Mucosa of rectum (tissue), 2 donors: Measurements from ENCODE around the gene CSF2RB.

Experiments
- H3K27ac ChIP-seq, 2 donors: one replicate each; pipeline ENCODE4 v1.7.0; 2013; ENCODE audit warnings: inconsistent platforms in 2 of 2, low read depth in 2 of 2, low read length in 2 of 2
- H3K27me3 ChIP-seq, 2 donors: one replicate each; pipeline ENCODE4 v1.7.0; 2013; ENCODE audit warnings: low read length in 2 of 2; ENCODE audit not compliant: control insufficient read depth in 2 of 2, insufficient read depth in 2 of 2
- H3K36me3 ChIP-seq, 2 donors: one replicate each; pipeline ENCODE4 v1.7.0; 2013; ENCODE audit warnings: low read length in 2 of 2; ENCODE audit not compliant: control insufficient read depth in 2 of 2, insufficient read depth in 2 of 2
- H3K4me1 ChIP-seq, 2 donors: one replicate each; pipeline ENCODE4 v1.7.0; 2013; ENCODE audit warnings: low read length in 2 of 2, mild to moderate bottlenecking in 1 of 2; ENCODE audit not compliant: control insufficient read depth in 2 of 2, insufficient read depth in 2 of 2
- H3K4me3 ChIP-seq, 2 donors: one replicate each; pipeline ENCODE4 v1.7.0; 2013; ENCODE audit warnings: low read length in 2 of 2
- H3K9ac ChIP-seq, 2 donors: one replicate each; pipeline ENCODE4 v1.7.0; 2013; ENCODE audit warnings: low read length in 2 of 2, low read depth in 1 of 2, mild to moderate bottlenecking in 1 of 2
- H3K9me3 ChIP-seq, 2 donors: one replicate each; pipeline ENCODE4 v1.7.0; 2013; ENCODE audit warnings: low read length in 2 of 2; ENCODE audit not compliant: control insufficient read depth in 2 of 2
- donor health status: healthy.
- donor health status: Normal muscosa, but diverticular disease.

Gene CSF2RB

DNA sequence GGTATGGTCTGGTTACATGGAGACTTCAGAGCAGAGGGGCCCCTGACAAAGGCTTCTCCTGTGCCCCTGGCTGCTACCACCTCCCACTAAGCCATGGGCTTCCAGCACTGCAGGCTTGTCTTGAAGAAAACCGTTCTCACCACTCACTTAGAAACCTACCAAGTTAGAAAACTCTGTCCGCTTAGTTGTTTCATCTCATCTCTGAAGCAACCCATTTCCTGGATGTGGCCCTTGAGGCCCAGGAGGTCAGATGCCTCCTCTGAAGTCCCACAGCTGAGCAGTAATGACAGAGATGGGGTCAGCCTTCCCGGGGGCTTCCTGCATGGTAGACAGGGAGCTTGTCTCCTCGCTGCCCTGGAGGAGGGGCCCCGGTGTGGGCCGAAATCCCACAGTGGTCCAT lies 12.9 kb downstream of the CSF2RB start:
- peaks cover 3 to 7% of the 10 kb centered on the region in 2 donors for H3K27me3 ChIP-seq
- H3K36me3 ChIP-seq = peaks cover 0 to 7% of the 10 kb centered on the region in 2 donors
- no peak overlapping the region for H3K27ac ChIP-seq
- peaks cover 0 to 4% of the 10 kb centered on the region in 2 donors for H3K4me1 ChIP-seq
- H3K9me3 ChIP-seq = no peaks in the 10 kb centered on the region
- no peak overlapping the region for H3K4me3 ChIP-seq
- H3K9ac ChIP-seq = no peak overlapping the region

DNA sequence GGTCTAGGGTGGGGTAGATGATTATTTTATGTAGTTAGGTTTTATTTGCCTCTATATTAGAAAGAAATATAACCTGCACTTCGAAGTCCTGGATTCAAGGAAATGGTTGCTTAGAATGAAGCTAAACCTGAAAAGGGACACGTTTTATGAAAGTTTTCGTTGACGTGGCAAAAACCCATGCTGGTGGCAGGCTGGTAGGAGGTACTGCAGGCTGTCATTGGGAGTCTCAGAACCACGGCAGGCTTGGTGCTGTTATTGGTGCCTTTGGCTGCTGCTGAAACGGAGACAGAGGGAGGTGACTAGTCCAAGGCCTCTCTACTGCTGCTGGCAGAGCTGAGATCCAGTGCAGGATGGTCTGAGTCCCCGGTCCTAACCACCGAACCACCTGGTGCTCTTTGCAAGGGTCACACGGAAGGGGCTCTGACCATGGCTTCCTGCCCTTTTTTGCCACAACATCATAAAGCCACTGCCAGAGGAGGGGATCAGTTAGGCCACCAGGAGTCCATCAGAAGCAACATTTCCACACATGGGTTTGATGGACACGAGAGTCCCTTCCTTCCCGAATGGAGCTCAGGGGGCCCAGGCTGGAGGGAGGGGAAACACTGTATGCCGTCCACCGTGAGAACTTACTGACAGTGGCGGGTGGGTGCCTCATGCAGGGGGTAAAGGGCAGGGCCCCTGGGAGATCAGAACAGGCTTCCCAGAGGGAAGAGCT lies 13.4 kb downstream of the CSF2RB start:
- no peaks in the 10 kb centered on the region for H3K4me1 ChIP-seq
- H3K27me3 ChIP-seq = peaks cover 3 to 7% of the 10 kb centered on the region in 2 donors

DNA sequence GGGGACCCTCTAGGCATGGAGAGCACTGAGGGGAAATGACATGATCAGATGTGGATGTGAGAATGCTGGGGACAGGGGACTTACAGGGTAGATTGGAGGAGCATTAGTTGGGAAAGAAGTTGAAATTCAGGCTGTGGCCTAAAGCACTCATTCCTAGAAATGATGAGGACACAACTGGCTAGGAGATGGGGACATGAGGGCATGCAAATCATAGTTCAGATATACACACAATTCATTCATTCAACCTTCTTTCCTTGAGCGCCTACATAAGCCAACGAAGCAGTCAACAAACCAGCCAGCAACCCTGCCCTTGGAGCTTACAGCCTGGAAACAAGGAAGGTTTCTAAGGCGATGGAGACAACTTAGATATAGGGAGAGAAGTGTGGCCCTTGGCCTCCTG lies 14.2 kb downstream of the CSF2RB start:
- Histone ChIP-seq H3K36me3 (peaks cover 0 to 7% of the 10 kb centered on the region in 2 donors), H3K27me3 (peaks cover 3 to 7% of the 10 kb centered on the region in 2 donors)

More for the DNA sequence above, 13.4 kb downstream of the CSF2RB start:
- Histone ChIP-seq H3K9ac (no peak overlapping the region), H3K27ac (no peak overlapping the region), H3K4me3 (no peak overlapping the region), H3K9me3 (no peaks in the 10 kb centered on the region), H3K36me3 (peaks cover 0 to 7% of the 10 kb centered on the region in 2 donors)

DNA sequence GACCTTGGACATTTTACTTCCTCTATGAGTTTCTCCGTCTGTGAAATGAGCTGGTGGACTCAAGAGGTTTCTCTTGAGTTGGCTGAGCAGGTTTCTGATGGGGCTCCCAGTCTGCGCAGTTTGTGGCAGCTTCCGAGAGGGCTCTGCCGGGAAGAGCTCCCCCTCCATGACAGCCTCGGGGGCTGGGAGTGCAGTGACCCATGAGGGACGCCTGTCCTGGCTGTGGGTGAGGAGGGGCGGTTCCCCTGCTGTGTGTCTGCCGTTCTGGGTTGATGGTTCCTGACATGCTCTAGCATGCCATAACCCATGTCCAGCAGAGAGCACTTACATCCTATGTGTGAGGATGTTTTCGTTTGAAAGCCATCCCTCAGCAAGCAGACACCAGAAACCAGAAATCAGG lies 14.8 kb downstream of the CSF2RB start:
- Histone ChIP-seq H3K9ac (no peak overlapping the region), H3K36me3 (peaks cover 0 to 7% of the 10 kb centered on the region in 2 donors), H3K9me3 (no peaks in the 10 kb centered on the region), H3K27me3 (peaks cover 0 to 7% of the 10 kb centered on the region in 2 donors), H3K4me3 (no peak overlapping the region), H3K27ac (no peak overlapping the region), H3K4me1 (no peaks in the 10 kb centered on the region)

More for the DNA sequence above, 14.2 kb downstream of the CSF2RB start:
- Histone ChIP-seq H3K4me1 (no peaks in the 10 kb centered on the region), H3K9ac (no peak overlapping the region), H3K9me3 (no peaks in the 10 kb centered on the region), H3K27ac (no peak overlapping the region), H3K4me3 (no peak overlapping the region)

DNA sequence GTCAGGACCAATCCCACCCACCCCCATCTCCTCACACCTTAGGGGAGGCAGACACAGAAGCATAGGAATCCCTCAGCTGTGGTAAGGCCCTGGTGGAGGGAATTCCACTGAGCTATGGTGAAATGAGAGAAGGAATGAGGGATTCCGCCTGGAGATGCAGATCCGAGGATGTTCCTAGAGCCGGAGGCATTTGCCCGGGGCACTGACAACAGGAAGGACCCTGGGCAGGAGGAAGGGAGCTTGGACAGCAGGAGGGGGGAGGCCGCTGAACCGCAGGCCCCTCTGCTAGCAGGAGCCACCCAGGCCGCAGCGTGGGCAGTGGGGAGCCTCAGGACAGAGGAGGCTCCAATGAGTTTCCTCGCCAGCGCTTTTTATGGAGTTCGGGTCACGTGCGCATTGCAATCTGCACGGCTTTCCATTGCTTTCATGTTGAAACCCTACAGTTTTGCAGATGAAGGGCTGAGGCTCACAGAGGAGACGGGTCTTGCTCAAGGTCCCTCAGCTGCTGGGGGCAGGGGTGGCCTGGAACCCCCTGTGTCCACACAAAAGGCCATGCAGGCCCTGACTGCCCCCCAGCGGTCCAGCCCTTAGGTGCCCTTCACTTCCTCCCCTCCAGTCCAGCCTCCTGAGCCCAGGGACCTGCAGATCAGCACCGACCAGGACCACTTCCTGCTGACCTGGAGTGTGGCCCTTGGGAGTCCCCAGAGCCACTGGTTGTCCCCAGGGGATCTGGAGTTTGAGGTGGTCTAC lies 15.5 kb downstream of the CSF2RB start:
- Histone ChIP-seq H3K9me3 (no peaks in the 10 kb centered on the region), H3K27me3 (peaks cover 0 to 7% of the 10 kb centered on the region in 2 donors), H3K27ac (peak overlapping the region in 1 of 2 donors; percentile 23), H3K36me3 (peaks cover 0 to 10% of the 10 kb centered on the region in 2 donors), H3K4me1 (no peaks in the 10 kb centered on the region), H3K9ac (no peak overlapping the region), H3K4me3 (no peak overlapping the region)

DNA sequence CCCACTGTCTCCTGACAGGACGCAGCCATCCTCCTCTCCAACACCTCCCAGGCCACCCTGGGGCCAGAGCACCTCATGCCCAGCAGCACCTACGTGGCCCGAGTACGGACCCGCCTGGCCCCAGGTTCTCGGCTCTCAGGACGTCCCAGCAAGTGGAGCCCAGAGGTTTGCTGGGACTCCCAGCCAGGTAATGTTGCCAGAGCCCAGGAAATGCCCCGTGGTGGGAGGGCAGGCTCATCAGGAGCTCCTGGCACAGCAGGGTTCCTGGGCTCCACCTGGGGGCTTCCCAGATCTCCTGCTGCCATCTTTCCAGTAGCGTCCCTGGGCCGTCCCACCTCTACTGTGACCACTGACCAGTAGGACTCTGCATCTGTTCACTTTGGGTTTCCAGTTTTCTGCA lies 16.2 kb downstream of the CSF2RB start:
- H3K4me1 ChIP-seq = no peaks in the 10 kb centered on the region
- peak overlapping the region in 1 of 2 donors; percentile 23 for H3K27ac ChIP-seq
- no peak overlapping the region for H3K9ac ChIP-seq
- peaks cover 0 to 7% of the 10 kb centered on the region in 2 donors for H3K27me3 ChIP-seq
- H3K4me3 ChIP-seq = no peak overlapping the region
- H3K36me3 ChIP-seq = peaks cover 0 to 10% of the 10 kb centered on the region in 2 donors
- H3K9me3 ChIP-seq = no peaks in the 10 kb centered on the region

DNA sequence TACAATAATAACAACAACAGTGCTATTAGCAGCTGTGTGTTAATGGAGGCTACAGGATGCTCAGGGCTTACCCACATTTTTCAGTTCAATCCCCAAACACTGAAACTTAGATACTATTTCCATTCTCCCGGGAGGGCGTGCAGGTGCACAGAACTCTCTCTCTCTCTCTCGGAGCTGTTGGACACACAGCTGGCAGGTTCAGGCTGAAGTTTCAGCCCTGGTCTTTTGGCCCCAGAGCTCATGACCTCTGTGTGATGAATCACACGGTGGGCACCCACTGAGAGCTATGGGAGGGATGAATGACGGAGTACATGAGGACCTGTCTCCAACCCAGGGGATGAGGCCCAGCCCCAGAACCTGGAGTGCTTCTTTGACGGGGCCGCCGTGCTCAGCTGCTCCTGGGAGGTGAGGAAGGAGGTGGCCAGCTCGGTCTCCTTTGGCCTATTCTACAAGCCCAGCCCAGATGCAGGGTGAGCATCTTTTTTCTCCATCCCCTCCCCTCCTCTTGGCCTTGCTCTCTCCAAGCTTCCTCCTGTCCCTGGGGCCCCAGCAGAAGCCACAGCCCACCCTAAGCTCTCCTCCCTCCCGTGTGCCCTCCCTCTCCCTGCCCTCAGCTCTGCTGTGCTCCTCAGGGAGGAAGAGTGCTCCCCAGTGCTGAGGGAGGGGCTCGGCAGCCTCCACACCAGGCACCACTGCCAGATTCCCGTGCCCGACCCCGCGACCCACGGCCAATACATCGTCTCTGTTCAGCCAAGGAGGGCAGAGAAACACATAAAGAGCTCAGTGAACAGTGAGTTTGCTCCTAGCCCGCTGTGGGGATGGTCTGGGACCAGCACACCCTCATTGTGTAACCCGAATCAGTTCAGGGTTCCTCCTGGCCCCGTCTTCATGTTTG lies 16.9 kb downstream of the CSF2RB start:
- H3K4me3 ChIP-seq = no peak overlapping the region
- no peaks in the 10 kb centered on the region for H3K9me3 ChIP-seq
- H3K36me3 ChIP-seq = peaks cover 0 to 10% of the 10 kb centered on the region in 2 donors
- peak overlapping the region; percentile 12 to 61 for H3K27ac ChIP-seq
- H3K9ac ChIP-seq = no peak overlapping the region
- H3K27me3 ChIP-seq = peaks cover 0 to 7% of the 10 kb centered on the region in 2 donors
- no peaks in the 10 kb centered on the region for H3K4me1 ChIP-seq

DNA sequence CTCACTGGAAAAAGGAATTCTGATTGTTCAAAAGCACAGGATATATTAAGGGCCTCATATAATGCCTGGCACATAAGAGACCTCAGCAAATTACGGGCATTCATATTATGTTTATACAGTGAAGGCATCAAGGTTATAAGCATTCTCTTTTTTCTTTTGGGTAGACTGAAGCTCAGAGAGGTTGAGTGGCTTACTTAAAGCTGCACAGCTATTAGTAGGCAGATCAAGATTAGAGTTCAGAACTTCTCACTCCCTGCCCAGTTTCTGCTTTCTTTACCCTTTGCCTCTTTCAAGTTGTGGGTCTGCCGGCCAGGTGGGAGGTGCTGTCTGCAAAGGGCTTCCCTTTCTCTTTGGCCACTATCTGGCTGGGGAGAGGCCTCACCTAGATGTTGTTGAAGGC lies 18.0 kb downstream of the CSF2RB start:
- H3K4me1 ChIP-seq = no peaks in the 10 kb centered on the region
- H3K27ac ChIP-seq = no peak overlapping the region
- H3K27me3 ChIP-seq = peaks cover 0 to 7% of the 10 kb centered on the region in 2 donors
- H3K4me3 ChIP-seq = no peak overlapping the region
- peaks cover 0 to 10% of the 10 kb centered on the region in 2 donors for H3K36me3 ChIP-seq
- no peak overlapping the region for H3K9ac ChIP-seq
- H3K9me3 ChIP-seq = no peaks in the 10 kb centered on the region

DNA sequence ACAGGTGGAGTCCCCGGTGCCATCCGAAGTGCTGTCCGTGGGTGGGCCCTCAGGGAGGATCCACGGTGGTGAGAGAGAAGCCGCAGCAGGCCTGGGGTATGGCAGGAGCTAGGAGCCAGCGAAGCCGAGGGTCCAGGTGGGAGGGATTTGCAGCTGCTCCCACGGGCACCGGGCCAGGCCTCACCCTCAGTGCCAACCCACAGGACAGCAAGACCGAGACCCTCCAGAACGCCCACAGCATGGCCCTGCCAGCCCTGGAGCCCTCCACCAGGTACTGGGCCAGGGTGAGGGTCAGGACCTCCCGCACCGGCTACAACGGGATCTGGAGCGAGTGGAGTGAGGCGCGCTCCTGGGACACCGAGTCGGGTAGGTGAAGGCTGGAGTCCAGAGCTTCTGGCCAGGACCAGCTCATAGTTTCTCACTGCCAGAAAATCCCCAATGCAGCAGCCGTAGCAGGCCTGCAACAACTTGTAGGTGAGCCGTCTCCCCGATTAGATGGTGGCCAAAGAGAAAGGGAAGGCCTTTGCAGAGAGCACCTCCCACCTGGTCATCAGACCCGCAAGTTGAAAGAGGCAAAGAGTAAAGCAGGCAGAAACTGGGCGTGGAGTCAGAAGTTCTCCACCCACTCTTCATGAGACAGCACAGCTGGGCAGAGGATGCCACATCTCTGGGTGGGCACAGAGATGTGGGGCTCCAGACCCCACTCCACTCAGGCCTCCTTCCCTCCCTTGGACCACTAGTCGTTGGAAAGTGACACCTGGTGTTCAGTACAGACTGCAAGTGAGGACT lies 20.4 kb downstream of the CSF2RB start:
- Histone ChIP-seq H3K9me3 (no peaks in the 10 kb centered on the region), H3K36me3 (peaks cover 0 to 8% of the 10 kb centered on the region in 2 donors), H3K4me3 (no peak overlapping the region), H3K4me1 (no peaks in the 10 kb centered on the region), H3K9ac (no peak overlapping the region), H3K27me3 (no peaks in the 10 kb centered on the region), H3K27ac (no peak overlapping the region)
